ENCODE measurements around the gene FAM187B.

FAM187B gene

DNA sequence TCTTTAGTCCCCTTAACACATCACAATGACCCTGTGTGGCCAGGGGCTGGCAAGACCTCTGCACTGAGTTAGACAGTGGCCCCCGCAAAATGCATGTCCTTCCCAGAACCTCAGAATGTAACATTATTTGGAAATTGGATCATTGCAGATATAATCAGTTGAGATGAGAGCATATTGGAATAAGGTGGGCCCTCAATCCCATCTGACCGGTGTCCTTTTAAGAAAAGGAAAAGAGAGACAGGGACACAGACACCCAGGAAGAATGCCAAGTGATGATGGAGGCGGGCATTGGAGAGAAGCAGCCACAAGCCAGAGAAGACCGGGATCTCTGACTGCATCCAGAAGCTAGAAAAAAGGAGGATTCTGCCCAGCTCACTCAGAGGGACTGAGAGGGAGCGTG lies 1.8 kb downstream of the FAM187B start:
- in situ Hi-C loops (cut with HindIII; ENCODE audit: low pct_ligation_motif_present, low sequenced_read_pairs) = no loop called here
- Histone ChIP-seq H3K27me3 (replicated peaks) (no peaks in the 10 kb centered on the region), H3K4me3 (ENCODE audit: low read depth, low read length) (no peak overlapping the region), H3K27ac (no peak overlapping the region), H3K36me3 (replicated peaks) (no peaks in the 10 kb centered on the region)
- TF ChIP-seq, protein P1, sequence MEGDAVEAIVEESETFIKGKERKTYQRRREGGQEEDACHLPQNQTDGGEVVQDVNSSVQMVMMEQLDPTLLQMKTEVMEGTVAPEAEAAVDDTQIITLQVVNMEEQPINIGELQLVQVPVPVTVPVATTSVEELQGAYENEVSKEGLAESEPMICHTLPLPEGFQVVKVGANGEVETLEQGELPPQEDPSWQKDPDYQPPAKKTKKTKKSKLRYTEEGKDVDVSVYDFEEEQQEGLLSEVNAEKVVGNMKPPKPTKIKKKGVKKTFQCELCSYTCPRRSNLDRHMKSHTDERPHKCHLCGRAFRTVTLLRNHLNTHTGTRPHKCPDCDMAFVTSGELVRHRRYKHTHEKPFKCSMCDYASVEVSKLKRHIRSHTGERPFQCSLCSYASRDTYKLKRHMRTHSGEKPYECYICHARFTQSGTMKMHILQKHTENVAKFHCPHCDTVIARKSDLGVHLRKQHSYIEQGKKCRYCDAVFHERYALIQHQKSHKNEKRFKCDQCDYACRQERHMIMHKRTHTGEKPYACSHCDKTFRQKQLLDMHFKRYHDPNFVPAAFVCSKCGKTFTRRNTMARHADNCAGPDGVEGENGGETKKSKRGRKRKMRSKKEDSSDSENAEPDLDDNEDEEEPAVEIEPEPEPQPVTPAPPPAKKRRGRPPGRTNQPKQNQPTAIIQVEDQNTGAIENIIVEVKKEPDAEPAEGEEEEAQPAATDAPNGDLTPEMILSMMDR (IDR thresholded peaks at IDR 0.05; ENCODE audit: low read depth, low read length, missing control alignments) = no peak
- no peak for DNase-seq

DNA sequence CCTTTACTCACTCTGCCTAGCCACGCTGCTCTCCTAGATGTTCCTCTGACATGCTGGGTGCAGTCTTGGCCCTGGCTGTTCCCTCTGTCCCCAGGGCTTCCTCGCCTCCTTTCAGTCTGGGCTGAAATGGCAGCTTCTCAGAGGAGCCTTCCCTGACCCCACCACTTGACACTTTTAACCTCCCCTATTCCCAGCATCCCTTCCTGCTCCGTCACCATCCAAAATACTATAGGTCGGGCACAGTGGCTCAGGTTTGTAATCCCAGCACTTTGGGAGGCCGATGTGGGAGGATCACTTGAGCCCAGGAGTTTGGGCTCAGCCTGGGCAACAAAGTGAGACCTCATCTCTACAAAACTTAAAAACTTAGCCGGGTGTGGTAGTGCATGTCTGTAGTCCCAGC lies 2.6 kb downstream of the FAM187B start:
- Histone ChIP-seq H3K36me3 (replicated peaks) (no peaks in the 10 kb centered on the region), H3K4me3 (ENCODE audit: low read depth, low read length) (no peak overlapping the region), H3K27me3 (replicated peaks) (no peaks in the 10 kb centered on the region), H3K27ac (no peak overlapping the region)
- TF ChIP-seq, protein P1 (IDR thresholded peaks at IDR 0.05; ENCODE audit: low read depth, low read length, missing control alignments) = no peak
- in situ Hi-C loops (cut with HindIII; ENCODE audit: low pct_ligation_motif_present, low sequenced_read_pairs) = no loop called here
- no peak for DNase-seq

DNA sequence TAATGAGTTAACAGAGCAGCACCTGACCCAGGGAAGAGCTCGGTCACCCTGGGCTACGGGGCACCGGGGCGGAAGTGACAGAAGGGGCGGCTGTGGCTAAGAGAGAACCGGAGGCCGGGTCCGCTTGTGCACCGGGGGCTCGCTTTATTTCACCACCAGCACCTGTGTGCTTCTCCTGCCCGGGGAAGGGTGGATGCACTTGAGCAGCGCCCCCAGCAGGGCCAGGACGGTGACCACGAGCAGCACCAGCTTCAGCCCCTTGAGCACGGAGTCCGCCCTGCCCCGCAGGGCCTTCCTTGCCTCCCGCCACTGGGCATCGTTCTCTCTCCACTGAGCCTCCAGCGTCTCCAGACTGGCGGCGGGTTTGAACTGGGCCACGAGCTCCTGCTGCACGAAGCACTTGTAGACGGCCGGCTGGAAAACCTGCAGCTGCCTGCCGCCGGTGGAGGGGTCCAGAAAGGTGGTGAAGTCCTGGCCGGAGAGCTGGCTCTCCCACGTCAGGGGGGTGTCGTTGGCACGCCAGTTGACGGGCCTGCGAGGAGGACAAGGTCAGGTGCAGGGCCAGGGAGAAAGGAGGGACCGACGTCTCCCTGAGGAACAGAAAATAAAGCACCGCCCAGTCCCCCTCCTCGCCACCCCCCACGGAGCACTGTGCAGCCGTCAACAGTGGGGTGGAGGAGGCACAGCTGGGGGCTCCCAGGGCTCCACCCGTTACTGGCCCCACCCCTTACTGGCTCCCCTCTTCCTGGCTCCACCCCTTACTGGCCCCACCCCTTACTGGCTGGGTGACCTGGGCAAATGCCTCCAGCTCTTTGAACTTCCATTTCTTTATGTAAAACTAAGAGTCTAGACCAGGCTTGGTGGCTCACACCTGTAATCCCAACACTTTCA lies 3.6 kb downstream of the FAM187B start:
- no peaks in the 10 kb centered on the region for H3K36me3 ChIP-seq (replicated peaks)
- in situ Hi-C loops (cut with HindIII; ENCODE audit: low pct_ligation_motif_present, low sequenced_read_pairs) = no loop called here
- no peak overlapping the region for H3K27ac ChIP-seq
- TF ChIP-seq, protein P1 (IDR thresholded peaks at IDR 0.05; ENCODE audit: low read depth, low read length, missing control alignments) = no peak
- H3K4me3 ChIP-seq (ENCODE audit: low read depth, low read length) = no peak overlapping the region
- DNase-seq = no peak
- H3K27me3 ChIP-seq (replicated peaks) = no peaks in the 10 kb centered on the region

DNA sequence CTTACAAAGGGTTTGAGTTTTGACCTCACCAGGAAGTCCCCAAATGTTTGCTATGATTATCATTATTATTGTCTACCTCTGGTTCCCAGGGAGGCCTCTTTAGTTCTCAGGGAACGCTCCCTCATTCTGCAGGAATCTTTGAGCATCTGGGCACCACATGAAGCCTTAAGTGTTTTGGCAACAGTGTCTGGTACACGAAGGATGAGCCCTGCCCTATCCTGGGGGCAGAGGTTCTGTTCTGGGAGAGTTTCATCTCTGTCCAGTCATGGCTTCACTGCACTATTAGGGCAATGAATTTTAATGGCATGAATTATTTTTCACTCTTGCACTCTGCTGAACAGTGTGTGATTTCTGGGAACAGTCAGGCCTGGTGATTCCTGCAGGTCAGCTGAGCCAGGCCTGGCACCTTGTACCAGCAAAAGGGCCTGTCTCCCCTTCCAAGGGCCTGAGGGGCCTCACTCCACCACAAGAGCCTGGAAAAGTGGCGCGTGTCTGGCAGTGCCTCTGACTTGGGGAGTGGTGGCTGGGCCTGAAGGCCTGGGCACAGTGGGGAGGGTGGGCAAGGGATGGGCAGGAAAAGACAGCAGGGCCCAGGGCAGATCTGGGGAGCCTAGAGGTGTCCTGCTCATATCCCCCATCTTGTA lies 4.6 kb downstream of the FAM187B start:
- no peak for DNase-seq
- in situ Hi-C loops (cut with HindIII; ENCODE audit: low pct_ligation_motif_present, low sequenced_read_pairs) = no loop called here
- TF ChIP-seq, protein P1 (IDR thresholded peaks at IDR 0.05; ENCODE audit: low read depth, low read length, missing control alignments) = no peak
- H3K36me3 ChIP-seq (replicated peaks) = no peaks in the 10 kb centered on the region
- H3K4me3 ChIP-seq (ENCODE audit: low read depth, low read length) = no peak overlapping the region
- H3K27me3 ChIP-seq (replicated peaks) = no peaks in the 10 kb centered on the region
- H3K27ac ChIP-seq = no peak overlapping the region

DNA sequence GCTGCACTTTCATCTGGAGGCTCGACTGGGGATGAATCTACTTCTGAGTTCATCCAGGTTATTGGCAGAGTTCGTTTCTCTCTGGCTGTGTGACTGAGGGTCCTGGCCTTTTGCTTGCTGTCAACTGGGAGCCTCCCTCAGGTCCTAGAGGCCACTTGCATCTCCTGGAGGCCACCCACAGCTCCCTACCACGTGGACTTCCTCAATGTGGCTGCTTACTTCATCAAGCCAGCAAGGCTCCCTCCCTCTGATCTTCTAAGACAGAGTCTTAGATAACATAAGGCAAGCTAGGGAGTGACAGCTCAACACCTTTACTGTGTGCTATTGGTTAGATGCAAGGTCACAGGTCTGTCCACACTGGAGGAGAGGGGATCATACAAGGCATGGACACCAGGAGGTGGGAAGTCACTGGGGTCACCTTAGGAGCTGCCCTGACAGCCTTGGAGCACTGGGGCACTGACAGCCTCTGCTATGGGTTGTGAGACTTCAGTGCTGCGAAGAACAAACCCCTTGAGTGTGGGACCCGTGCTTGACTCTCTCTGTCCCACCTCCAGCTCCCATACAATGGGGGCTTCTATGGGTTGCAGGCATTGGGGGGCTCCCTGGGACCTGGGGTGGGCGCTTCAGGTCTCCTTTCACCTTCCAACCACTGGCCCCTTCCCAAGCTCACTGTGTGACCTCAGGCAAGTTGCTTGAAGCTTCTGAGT lies 5.3 kb downstream of the FAM187B start:
- no peak overlapping the region for H3K4me3 ChIP-seq (ENCODE audit: low read depth, low read length)
- no peaks in the 10 kb centered on the region for H3K27me3 ChIP-seq (replicated peaks)
- no peaks in the 10 kb centered on the region for H3K36me3 ChIP-seq (replicated peaks)
- no peak overlapping the region for H3K27ac ChIP-seq
- DNase-seq = no peak
- in situ Hi-C loops (cut with HindIII; ENCODE audit: low pct_ligation_motif_present, low sequenced_read_pairs) = no loop called here
- TF ChIP-seq, protein P1 (IDR thresholded peaks at IDR 0.05; ENCODE audit: low read depth, low read length, missing control alignments) = no peak
